GM21825 (cell line): ENCODE data around the gene PRR19.

Experiments used
- ATAC-seq: cut with Tn5 transposase; IDR thresholded peaks from one replicate; pipeline ENCODE4 v1.9.1; 2021; ENCODE audit warnings: mild to moderate bottlenecking, moderate library complexity; ENCODE audit not compliant: unreplicated experiment

PRR19 gene

DNA sequence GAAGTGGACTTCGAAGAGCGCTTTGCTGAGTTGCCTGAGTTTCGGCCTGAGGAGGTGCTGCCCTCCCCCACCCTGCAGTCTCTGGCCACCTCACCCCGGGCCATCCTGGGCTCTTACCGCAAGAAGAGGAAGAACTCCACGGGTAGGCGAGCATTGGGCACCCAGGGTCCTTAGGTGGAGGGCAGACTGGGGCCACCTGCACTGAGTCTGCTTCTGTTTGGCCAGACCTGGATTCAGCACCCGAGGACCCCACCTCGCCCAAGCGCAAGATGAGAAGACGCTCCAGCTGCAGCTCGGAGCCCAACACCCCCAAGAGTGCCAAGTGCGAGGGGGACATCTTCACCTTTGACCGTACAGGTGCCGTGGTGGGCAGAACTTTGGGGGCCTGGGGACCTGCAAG lies 8.0 kb upstream of the PRR19 start:
- no peak for ATAC-seq

DNA sequence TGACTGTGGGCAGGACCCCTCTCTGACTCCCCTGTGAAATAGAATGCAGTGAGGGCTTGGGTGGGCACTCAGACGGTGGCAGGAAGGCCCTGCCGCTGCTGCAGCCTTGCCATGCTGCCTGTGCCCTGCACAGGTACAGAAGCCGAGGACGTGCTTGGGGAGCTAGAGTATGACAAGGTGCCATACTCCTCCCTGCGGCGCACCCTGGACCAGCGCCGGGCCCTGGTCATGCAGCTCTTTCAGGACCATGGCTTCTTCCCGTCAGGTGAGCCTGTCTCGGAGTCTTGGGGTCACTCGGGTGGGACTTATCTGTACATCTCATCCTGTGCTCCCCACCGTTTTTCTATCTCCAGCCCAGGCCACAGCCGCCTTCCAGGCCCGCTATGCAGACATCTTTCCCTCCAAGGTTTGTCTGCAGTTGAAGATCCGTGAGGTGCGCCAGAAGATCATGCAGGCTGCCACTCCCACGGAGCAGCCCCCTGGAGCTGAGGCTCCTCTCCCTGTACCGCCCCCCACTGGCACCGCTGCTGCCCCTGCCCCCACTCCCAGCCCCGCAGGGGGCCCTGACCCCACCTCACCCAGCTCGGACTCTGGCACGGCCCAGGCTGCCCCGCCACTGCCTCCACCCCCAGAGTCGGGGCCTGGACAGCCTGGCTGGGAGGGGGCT lies 7.3 kb upstream of the PRR19 start:
- ATAC-seq = no peak

DNA sequence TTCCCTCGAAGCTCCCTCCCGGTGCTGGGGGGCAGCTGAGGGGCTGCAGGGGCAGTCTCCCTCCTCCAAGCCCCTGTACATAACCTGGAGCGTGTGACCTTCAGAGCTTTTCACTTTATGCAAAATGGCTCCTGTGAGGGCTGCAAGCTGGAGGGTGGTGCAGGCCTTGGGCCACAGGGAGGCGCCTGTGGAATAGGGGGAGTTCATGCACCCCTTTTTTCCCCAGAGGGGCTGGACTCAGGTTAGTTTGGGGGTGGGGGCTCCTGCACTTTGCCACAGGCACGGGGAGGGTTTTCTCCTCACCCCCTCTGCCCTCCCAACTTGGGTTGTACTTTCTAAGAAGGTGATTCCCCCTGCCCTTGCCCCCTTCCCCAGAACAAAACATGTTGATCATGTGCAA lies 6.6 kb upstream of the PRR19 start:
- ATAC-seq = no peak

- no peak for ATAC-seq
These were observed 6.0 kb upstream of the PRR19 start for GRCh38 chr19:42295831-42296525.

- no peak for ATAC-seq
These were observed 4.9 kb upstream of the PRR19 start for GRCh38 chr19:42297039-42297438.

DNA sequence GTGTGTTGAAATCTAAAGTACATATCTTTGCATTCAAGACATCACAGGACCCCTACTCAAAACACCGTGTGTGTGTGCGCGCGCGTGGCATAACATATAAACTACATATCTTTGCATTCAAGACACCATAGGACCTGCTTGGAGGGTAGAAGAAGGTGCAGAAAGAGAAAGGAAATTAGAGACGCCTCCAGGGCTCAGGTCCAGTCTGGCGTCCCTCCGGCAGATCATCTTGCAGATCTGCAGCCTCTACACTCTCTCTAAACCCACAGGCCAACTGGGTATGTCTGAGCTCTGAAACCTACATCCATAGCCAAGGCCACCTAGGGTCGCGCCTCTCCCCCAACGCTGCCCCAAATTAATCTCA lies 1.2 kb downstream of the PRR19 start:
- ATAC-seq = no peak

DNA sequence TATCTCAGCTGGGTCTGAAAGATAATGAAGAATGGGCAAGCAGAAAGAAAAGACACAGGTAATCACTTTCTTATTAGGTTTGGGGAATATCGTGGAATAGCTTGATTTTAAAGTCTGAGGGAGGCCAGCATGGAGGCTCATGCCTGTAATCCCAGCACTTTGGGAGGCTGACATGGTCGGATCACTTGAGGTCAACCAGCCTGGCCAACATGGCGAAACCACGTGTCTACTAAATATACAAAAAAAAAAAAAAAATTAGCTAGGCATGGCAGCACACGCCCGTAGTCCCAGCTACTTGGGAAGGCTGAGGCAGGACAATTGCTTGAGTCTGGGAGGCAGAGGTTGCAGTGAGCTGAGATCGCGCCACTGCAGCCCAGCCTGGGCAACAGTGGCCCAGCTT lies 1.9 kb downstream of the PRR19 start:
- ATAC-seq = no peak

DNA sequence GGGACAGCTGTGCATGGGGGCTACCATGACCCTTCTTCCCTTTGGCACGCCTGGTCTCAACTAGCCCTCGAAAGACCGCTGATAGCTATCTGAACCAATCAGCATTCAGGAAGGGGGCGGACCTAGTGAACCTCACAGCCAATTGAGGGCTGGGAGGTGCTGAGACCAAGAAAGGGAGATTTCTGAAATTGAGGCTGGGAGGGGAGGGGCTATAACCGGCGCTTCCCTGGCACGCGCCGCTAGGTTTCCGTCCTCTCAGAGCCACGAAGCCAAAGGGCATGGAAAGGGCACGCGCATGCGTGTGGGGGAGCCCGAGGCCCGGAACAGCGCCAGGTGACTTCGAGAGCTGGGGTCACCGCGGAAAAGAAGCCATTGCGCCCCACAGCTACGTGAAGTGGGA lies 4.7 kb downstream of the PRR19 start:
- ATAC-seq = no peak

GRCh38 chr19:42309686-42310085 lies 7.8 kb downstream of the PRR19 start:
- no peak for ATAC-seq

DNA sequence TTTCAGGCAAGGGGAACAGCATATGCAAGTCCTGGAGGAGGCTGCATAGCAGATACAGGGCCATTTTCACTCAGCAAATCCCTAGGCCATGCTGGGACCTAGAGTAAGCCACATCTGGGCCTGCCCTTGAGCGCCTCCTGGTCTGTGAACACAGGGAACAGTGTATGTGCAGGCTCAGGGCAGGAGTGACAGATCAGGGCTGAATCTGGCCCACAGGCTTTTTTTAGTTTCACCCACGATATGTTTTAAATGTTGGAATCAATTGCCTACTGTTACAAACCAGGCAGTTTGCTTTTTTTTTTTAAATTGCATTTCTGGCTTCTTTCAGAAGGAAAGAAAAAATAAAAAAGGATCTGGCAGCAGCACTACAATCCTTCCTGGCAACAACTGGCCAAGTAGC lies 9.7 kb downstream of the PRR19 start:
- ATAC-seq = no peak

DNA sequence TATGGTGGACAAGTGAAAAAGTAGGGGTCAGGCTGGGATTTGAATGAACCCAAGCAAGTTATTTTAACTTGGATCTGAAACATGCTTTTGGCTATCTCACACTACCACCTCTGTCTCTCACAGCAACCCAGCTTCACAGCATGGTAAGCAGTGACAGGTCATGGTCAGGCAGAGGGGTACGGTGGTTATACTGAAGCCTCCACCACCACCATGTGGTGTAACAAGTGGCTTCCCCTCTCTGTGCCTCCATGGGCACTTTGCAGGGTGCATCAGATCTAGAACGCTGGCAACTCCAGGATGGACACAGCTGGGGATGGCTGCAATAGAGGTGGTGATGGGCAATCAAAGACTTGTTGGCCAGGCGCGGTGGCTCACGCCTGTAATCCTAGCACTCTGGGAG lies 10.4 kb downstream of the PRR19 start:
- no peak for ATAC-seq

GRCh38 chr19:42313096-42313839 lies 11.3 kb downstream of the PRR19 start, which contains the start of gene TMEM145:
TMEM145 (plus strand) TSS chr19:42313309; CDS start chr19:42313377, 68 bp downstream.
- ATAC-seq = no peak

GRCh38 chr19:42313840-42314755 lies 12.2 kb downstream of the PRR19 start:
- no peak for ATAC-seq

GRCh38 chr19:42315024-42315423 lies 13.1 kb downstream of the PRR19 start:
- ATAC-seq = no peak

- ATAC-seq = no peak
These were observed 14.6 kb downstream of the PRR19 start for GRCh38 chr19:42316223-42317211.

GRCh38 chr19:42317535-42317934 lies 15.6 kb downstream of the PRR19 start:
- ATAC-seq = no peak

DNA sequence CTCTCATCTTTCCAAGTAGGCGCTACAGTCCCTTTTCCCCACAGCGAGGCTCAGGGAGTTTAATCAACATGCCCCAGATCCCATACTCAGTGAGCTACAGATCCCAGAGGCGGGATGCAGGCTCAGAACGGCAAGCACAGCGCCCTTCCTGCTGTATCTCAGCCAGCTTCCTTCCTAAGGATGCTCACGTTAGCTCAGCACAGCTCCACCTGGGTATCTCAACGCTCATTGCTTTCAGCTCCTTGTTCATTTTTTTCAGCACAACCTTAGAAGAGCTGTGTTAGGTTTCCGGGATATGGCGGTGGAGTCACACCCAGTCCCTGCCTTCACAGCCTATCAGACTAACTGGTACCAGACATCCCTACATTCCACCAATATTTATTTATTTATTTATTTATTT lies 20.4 kb downstream of the PRR19 start:
- ATAC-seq = no peak

GRCh38 chr19:42323473-42323851 lies 21.5 kb downstream of the PRR19 start:
- ATAC-seq = no peak

DNA sequence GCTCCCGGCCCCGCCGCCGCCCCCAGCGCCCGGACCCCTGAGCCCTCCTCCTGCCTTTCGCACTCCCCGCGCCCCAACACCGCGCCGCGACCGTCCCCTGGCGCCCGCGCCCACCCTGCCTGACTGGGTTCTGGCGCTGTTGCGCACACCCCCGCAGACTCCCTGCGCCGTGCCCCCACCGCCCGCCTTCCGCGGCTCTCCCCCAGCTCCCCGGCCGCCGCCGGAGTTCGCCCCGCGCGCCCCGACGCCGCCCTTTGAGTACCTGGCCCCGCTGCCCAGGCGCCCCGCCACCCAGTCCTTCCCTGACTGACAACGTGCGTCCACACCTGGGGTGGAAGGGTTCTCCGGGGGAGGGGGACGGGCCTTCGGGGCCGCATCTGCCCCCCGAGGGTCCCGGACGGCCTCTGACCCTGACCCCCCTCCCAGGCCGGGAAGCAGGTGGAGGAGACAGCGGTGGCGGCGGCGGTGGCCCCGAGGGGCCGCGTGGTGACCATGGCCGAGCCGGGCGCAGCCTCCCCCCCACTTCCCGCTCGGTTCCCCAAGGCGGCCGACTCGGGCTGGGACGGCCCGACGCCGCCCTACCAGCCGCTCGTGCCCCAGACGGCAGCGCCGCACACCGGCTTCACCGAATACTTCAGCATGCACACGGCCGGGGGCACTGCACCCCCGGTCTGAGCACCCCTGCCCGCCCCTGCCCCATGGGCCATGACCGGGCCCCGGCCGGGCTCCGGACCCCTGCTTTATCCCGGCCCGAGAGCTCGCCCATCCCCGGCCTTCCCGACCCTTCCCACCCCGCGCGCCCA lies 22.1 kb downstream of the PRR19 start:
- ATAC-seq = no peak
